Hypothalamus (tissue), 51 donors: ENCODE results near the gene OAF.
"Not testable (repeated sequence)": the region's sequence is repeated elsewhere in the genome, so short reads cannot be mapped to it uniquely, and the experiment has no call there.

Source experiments
- DNase-seq, 51 donors: peaks; one replicate each; lab custom pipeline; 2025; lab: John Stamatoyannopoulos, UW

The OAF gene

GRCh38 chr11:120236169-120237107, 25.6 kb downstream of the OAF start:
- no peak for DNase-seq

- DNase-seq = no peak
Observed at GRCh38 chr11:120238968-120239620, 28.3 kb downstream of the OAF start.

GRCh38 chr11:120239713-120240640, 29.1 kb downstream of the OAF start, which contains the start of gene POU2F3:
Gene POU2F3 (plus strand): TSS chr11:120240140. CDS start chr11:120240344, 204 bp downstream.
- no peak for DNase-seq

GRCh38 chr11:120240866-120241265, 30.0 kb downstream of the OAF start:
- no peak for DNase-seq

GRCh38 chr11:120241277-120241676, 30.4 kb downstream of the OAF start:
- DNase-seq = no peak

- no peak for DNase-seq
Observed at GRCh38 chr11:120243221-120243620, 32.4 kb downstream of the OAF start.

- no peak for DNase-seq
Observed at GRCh38 chr11:120244476-120245365, 33.9 kb downstream of the OAF start.

- no peak for DNase-seq
Observed at GRCh38 chr11:120245434-120245833, 34.6 kb downstream of the OAF start.

- no peak for DNase-seq
Observed at GRCh38 chr11:120248551-120249278, 37.9 kb downstream of the OAF start.

GRCh38 chr11:120249279-120250262, 38.7 kb downstream of the OAF start:
- DNase-seq = no peak

- DNase-seq = not testable (repeated sequence)
Observed at GRCh38 chr11:120253377-120253776, 42.5 kb downstream of the OAF start.

- no peak for DNase-seq
Observed at GRCh38 chr11:120254788-120255518, 44.1 kb downstream of the OAF start.

GRCh38 chr11:120255519-120255866, 44.7 kb downstream of the OAF start:
- DNase-seq = no peak

GRCh38 chr11:120256178-120256577, 45.3 kb downstream of the OAF start:
- DNase-seq = no peak

GRCh38 chr11:120256779-120257178, 45.9 kb downstream of the OAF start:
- DNase-seq = no peak

GRCh38 chr11:120257346-120257745, 46.5 kb downstream of the OAF start:
- DNase-seq = no peak

- DNase-seq = no peak
Observed at GRCh38 chr11:120258661-120259060, 47.8 kb downstream of the OAF start.
